ENCODE results near the gene BANF1.

BANF1 gene, protein sequence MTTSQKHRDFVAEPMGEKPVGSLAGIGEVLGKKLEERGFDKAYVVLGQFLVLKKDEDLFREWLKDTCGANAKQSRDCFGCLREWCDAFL

DNA sequence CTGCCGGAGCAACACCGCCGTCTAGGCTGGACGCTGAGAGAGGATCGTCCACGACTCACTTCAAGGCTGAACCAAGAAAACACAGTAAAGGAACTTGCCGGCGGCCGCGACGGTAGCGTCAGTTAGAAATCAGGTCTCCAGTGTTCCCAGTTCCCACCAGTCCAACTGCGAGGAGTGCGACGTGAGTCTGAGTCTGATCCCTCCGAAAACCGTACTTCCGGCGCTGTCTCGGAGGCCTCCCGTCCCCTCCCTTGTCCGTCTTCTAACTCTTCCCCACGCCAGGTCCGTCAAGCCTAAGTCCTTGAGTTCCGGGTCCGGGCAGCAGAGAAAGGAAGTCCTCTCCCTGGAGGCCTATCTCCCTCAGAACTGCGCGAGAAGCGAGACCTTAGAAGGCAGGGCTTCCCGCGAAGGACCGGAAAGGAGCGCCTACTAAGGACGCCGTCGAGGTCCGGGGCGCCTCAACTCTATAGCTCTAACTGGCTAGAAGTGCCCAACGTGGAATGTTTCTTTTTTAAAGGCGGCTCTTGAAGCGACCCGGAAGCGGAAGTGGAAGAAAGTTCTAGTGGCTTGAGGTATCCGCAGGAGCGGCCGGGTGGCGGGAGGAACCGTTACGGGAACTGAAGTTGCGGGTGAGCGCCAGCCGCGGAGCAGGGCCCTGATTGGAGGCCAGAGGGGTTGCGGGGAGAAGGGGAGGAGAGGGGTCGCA, at the start of gene BANF1, which contains the start of gene EIF1AD:
BANF1 (plus strand) TSS at position 562 of the 706 bp plus-strand sequence. CDS start 748 bp downstream, outside the sequence.
EIF1AD (minus strand) TSS at position 216 of the 706 bp plus-strand sequence. CDS start 1,768 bp downstream, outside the sequence.
- peak; percentile 90 to 96 for DNase-seq

DNA sequence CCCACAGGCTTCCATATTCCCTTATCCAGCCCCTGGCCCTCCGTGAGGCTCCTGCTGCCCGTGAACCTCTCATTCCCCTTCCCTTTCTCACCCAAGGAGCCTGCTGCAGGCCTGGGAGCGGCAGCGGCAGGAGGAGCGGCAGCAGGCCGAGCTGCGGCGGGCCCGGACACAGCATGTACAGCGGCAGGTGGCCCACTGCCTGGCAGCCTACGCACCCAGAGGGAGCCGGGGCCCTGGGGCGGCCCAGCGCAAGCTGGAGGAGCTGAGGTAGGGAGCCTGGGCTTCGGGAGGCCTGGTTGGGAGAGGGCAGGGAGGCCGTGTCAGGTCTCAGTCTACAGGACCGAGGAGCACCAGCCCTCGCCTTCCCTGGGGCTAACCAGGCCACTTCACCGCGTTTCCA, 48.8 kb upstream of the BANF1 start:
- no peak for DNase-seq

DNA sequence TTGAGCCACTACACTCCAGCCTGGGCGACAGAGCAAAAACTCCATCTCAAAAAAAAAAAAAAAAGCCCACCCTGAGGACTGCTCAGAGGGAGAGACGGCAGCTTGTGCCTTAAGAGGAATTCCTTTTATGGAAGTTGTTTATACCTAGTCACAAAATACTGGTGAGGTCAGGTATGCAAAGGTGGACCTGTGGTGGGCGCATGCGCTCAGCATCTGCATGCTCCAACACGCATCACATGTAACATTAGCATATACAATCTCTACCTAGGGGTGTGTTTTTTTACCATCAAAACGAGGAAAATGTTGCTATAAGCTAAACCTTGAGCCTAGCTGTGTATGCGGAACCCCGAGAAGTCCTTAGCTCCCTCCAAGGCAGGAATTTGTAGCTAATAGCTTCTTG, 47.5 kb upstream of the BANF1 start:
- DNase-seq, result no peak

DNA sequence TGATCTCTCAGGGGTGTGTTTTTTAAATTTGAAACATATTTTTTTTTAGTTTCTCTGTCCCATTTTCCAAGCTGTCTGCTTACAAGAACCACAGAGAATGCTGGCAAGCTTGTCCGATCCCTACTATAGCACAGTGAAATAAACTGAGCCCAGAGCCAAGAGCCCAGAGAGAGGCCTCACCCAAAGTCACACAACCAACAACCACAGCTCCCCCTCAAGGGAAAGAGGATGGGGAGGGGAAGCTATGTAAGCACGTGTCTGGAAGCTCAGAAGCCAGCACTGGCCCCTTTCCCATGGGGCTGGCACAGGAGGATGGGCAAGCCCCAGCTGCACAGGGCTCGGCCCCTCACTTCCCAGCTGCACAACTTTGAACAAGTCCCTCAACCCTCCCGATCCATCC, 44.0 kb upstream of the BANF1 start:
- no peak for DNase-seq

DNA sequence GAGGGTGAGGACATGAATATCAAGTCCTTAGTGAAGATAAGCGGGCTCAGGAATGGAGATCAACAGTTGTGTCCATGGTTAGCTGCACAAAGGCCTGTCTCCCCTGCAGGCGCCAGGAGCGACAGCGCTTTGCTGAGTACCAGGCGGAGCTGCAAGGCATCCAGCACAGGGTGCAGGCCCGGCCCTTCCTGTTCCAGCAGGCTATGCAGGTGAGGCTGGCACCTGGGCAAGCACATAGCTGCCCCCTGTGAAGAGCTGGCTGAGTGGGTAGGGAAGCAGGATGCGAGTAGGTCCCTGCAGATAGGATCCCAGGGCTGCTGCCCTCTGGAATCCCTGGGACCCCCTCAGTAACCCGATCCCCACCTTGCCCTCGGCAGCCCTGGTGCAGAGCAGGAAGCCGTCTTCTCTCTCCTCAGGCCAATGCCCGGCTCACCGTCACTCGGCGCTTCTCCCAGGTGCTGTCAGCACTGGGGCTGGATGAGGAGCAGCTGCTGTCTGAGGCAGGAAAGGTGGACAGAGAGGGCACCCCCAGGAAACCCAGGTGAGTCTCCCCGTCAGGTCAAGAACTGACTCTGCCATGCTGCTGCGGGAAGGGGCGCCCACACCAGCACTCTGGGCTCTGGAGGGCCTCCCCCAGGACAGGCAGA, 43.4 kb upstream of the BANF1 start:
- no peak for DNase-seq

DNA sequence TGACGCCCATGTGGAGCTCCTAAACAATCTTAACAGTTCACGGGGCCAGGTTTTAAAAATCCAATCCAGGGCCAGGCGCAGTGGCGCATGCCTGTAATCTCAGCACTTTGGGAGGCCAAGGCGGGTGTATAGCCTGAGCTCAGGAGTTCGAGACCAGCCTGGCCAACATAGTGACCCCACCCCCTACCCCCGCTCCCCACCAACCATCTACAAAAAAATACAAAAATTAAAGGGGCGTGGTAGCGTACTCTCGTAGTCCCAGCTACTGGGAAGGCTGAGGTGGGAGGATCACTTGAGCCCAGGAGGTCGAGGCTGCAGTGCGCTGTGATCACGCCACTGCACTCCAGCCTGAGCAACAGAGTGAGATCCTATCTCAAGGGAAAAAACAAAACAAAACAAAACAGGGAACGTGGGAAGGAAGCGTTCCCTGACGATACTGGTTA, 41.5 kb upstream of the BANF1 start:
- no peak for DNase-seq

DNA sequence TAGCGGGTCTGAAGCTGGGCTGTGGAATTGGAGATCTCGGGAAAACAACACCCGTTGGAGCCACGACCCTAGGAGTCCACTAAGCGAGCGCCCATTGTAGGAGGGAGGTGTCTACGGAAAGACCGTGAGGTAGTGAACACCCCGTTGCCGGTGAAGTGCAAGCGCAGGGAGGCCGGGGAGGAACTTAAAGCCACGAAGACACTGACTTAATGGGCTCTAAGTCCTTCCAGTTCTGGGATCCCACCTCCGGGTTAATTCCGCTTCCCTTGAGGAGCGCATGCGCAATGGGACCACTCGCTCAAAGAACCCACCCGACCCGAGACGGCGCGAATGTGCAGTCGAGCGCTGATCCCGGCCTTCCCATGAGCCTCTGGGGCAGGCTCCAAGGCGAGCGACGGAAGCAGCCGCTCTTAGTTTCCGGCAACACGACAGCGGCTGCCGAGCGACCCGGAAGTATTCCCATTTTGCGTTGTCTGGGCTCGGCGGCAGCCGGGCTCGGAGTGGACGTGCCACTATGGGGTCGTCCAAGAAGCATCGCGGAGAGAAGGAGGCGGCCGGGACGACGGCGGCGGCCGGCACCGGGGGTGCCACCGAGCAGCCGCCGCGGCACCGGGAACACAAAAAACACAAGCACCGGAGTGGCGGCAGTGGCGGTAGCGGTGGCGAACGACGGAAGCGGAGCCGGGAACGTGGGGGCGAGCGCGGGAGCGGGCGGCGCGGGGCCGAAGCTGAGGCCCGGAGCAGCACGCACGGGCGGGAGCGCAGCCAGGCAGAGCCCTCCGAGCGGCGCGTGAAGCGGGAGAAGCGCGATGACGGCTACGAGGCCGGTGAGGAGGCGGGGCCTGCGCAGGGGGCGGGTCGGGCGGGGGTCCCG, 40.8 kb upstream of the BANF1 start, which contains the start of gene SART1:
SART1 (plus strand) TSS at position 468 of the 874 bp plus-strand sequence; CDS start at position 515, 47 bp downstream.
- peak; percentile 97 for DNase-seq

DNA sequence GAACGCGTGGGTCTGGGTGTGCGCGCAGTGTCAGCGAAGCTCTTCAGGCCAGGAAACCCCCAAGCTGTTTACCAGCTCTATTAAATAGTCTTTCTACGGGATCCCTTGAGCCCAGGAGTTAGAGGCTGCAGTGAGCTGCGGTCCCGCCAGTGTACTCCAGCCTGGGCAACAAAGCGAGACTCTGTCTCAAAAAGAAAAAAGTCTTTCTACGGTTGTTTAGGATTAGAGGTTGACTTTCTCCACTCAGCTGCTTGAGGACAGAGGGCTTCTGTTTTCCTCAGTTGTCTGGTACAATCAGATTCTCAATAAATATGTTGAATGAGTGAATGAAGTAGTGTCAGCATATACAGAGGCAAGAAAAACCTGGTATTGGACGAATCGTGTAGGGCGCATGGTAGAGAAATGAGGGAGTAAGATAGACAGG, 40.1 kb upstream of the BANF1 start:
- DNase-seq, result no peak

DNA sequence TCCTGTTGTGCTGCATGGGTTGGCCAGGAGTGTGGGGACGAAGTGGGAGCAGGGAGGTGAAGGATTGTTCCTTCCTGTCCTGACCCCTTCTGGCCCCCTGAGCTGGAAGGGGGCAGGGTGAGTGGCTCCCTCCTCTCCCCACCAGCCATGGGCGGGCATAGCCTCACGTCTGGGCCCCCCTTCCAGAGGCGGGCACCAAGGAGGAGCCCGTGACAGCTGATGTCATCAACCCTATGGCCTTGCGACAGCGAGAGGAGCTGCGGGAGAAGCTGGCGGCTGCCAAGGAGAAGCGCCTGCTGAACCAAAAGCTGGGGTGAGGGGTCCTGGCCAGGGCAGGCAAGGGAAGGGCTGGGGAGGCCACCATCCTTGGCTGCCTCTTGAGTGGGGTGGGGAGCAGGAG, 37.4 kb upstream of the BANF1 start:
- no peak for DNase-seq

DNA sequence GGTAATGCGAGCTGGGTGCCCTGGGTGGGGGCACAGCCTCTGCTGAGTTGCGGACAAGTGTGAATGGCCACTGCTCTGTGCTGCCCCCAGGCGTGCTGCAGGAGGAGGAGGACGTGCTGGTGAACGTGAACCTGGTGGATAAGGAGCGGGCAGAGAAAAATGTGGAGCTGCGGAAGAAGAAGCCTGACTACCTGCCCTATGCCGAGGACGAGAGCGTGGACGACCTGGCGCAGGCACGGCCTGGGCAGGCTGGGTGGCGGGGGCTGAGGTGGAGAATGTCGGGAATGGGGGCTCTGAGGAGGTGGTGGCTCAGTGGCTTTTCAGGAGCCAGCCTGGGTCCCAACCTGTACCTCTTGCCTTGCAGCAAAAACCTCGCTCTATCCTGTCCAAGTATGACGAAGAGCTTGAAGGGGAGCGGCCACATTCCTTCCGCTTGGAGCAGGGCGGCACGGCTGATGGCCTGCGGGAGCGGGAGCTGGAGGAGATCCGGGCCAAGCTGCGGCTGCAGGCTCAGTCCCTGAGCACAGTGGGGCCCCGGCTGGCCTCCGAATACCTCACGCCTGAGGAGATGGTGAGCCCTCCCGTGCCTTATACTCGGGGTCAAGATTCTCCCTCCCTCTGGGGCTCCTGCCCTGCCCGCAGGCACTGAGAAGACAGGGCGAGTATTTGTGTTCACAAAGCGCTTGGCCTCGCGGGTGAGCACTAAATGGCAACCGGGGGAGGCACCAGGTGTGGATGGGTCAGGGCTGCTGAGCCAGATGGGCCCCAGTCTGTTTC, 36.1 kb upstream of the BANF1 start:
- DNase-seq, result no peak

DNA sequence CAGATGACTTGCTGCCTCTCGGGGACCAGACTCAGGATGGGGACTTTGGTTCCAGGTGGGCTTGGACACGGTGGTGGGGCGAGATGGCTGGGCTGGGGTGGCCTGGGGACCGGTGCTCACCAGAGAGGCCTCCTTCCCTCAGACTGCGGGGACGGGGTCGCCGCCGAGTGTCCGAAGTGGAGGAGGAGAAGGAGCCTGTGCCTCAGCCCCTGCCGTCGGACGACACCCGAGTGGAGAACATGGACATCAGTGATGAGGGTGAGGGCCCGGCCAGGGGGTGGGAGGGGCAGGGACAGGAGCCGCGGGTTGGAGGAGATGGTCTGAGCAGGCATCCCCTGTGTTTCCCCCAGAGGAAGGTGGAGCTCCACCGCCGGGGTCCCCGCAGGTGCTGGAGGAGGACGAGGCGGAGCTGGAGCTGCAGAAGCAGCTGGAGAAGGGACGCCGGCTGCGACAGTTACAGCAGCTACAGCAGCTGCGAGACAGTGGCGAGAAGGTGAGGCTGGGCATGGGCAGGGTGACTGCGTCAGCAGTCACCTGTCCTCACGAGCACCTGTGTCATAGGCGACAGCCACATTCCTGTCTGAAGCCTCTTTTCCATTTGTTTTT, 34.9 kb upstream of the BANF1 start:
- DNase-seq, result no peak

DNA sequence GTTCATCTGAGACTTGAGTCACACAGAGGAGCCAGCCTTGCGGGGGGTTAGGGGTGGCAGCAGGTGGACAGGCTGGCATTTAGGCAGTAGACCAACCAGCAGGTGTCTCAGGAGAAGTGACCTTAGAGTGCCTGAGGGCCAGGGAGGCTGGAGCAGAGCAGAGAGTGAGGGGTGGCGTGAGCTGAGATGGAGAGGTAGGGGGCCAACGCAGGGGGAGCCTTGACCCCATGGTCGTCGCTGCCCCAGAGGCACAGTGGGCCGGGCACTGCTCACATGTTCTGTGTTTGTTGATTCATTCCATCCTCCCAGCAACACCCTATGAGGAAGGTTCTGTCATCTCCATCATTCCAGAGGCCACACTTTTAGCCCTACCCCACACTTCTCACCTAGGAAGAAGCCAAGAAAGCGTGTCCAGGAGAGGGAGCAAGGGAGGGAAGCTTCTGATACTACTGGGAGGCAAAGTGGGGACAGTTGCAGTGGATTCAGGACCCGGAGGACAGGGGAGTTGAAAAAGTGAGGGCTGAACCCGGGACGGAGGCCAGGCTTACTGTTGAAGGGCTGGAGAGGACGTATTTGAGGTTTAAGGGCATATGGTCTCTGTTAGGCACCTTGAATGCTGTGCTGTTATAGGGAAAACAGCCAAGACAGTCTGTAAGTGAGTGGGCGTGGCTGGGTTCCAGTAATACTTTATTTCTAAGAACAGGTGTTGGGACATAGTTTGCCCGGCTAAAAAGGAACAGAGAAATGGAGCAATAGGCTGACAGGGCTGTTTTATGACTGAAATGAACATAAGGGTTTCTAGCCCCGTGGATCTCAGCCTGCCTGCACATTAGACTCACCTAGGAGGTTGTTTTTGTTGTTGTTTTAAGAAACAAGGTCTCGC, 33.5 kb upstream of the BANF1 start:
- no peak for DNase-seq

DNA sequence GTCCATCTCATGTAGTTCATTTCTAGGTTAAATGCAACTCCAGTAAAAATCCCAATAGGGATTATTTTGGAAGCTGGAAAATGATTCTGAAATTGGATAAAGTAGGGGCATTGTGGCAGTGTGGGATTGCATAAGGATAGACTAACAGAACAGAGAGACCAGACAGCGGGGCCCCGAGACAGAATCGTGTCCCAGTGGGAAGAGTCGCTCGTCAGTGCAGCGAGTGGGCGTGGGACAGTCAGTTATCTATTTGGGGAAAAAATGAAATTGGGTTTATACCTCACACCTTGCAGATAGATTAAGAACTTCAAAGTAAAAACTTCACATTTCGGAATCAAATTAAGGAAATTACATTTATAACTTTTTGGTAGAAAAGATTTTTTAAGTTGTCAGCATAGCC, 30.2 kb upstream of the BANF1 start:
- no peak for DNase-seq

DNA sequence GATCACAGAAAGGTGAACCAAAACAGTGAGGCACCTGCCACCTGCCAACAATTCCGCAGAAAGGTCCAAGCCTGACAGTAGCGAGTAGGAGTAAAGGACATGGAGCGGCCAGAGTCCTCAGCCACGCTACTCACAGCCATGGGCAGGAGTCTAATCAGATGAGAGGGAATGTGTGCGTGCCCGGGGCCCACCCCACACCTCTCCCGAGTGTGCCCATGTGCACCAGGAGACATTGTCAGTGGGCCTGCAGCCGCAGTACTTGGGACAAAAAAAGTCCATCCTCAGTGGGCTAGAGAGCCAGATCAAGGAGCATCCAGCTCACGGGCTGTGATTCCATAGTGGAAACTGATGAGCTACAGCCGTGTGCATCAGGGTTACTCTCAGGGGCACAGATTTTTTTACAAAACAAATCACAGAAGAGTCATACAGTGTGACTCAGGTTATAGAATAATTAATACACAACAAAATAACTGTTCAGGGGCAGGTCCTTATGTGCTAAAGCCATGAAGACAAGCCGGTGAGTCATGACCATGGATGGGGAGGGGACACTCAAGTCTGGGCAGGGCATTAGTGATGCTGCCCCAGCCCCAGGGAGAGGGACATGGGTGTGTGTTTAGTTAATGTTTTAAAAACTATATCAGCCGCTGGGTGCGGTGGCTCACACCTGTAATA, 28.7 kb upstream of the BANF1 start:
- DNase-seq, result no peak

DNA sequence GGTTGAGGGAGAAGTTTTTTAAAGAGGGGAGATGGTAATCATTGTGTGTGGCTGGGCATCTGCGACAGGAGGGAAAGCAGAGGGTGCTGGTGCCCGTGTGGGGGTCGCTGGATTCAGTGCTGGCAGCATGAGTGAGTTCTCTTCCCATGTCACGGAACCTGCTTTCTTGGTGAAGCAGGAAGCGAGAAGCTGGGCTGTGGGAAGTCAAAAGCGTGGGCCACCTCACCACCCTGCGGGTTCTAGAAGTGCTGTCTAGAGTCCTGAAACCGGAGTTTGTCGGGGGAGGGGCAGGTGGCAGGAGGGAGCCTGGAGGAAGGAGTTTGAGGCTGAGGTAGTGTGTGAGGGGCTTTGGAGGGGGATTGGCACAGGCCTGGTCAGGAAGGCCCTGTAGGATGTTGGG, 26.5 kb upstream of the BANF1 start:
- no peak for DNase-seq

DNA sequence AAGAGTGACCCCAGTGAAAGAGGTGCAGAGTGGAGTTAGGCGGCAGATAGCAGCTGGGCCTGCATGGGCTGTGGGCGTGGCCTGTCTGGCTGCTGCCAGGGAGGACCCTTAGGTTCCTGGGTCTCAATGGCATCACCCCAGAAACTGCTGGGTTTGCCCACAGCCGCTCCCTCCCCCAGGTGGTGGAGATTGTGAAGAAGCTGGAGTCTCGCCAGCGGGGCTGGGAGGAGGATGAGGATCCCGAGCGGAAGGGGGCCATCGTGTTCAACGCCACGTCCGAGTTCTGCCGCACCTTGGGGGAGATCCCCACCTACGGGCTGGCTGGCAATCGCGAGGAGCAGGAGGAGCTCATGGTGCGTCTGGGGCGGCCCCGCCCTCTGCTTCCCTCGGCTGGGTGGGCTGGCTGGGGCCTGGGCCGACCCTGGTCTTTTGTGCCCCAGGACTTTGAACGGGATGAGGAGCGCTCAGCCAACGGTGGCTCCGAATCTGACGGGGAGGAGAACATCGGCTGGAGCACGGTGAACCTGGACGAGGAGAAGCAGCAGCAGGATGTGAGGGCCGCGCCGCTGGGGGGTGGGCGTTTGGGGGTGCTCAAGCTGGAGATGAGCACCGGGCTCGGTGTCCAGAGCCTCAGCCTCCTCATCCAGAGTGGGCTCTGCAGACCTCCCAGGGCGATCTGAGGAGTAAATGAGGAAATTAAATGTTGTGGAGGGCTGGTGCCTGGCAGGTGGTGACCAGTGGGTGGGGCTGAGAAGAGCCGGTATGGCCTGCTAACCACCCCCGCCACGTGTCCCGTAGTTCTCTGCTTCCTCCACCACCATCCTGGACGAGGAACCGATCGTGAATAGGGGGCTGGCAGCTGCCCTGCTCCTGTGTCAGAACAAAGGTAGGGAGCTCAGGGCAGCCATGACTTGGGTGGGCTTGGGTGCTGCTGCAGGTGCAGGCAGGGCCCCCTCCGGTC, 25.8 kb upstream of the BANF1 start:
- DNase-seq, result no peak

DNA sequence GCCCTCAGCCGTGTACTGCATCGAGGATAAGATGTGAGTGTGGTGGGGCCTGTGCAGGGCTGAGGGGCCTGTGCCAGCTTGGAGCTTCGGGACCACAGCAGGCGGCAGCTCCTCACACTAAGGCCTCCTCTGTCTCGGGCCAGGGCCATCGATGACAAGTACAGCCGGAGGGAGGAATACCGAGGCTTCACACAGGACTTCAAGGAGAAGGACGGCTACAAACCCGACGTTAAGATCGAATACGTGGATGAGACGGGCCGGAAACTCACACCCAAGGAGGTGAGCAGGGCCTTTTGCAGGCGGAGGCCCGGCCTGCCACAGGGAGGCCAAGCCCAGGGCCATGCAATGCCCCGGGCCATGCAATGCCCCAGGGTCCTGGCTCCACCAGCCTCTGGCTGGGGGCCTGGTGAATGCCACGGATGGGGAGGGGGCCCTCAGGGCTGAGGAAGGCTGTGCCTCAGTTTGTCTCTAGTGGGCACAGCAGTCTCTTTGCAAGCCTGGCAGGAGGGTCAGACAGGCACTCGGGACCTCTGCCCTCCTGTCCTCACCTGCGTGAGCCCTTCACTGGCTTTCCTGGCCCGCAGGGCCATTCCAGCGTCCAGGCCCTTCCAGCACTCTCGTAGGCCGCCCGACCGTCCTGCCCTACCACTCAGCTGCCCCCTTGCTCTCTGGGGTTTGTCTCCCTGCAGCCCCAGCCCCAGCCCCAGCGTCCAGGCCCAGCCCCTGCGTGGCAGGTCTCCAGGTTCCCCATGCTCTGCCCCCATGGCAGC, 24.5 kb upstream of the BANF1 start:
- no peak for DNase-seq

Measured in NCI-H2081 (cell line).